Measurements from ENCODE around the gene GNB4.

The GNB4 gene

DNA sequence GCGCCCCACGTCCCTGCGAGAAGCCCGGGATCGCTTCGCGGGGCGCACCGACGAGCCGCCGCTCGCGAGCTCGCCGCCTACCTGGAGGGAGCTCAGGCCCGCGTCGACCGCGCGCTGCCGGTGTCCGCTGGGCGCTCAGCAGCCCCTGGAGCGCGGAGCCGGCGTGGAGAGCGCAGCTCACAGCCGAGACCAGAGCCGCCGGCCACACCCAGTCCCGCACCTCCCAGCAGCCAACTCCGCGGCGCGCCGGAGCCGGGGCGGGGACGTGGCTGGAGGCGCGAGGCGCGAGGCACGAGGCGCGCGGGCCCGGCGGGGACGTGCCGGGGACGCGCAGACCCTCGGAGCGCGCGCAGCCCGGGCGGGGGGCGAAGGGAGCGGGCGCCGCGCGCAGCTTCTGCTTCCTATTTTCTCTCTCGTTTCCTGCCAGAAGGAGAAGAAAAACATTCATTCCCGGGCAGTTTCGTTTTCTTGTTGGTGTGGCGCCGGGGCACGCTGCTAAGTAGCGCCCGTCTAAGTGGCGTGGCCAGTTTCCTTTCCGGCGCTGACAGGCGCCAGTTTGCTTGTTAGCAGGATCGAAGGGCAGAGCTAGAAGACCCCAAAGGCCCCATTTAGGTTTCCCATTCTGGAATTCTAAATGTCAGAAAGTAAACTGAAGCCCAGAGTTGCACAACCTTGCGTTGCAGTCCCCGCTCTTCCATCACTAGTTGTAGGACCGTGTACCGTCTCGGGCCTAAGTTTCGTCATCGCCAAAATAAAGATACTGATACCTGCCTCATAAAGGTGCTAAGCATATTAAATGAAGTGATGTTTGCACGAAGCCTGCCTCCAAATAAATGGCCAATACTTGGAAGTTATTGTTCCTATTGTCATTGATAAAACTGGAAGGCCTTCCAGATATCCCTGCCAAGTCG, at the start of gene GNB4:
TSS of gene GNB4 (minus strand) at position 206 of the 911 bp plus-strand sequence. CDS start 25,270 bp downstream, outside the sequence.
- peak; percentile 64 for DNase-seq

DNA sequence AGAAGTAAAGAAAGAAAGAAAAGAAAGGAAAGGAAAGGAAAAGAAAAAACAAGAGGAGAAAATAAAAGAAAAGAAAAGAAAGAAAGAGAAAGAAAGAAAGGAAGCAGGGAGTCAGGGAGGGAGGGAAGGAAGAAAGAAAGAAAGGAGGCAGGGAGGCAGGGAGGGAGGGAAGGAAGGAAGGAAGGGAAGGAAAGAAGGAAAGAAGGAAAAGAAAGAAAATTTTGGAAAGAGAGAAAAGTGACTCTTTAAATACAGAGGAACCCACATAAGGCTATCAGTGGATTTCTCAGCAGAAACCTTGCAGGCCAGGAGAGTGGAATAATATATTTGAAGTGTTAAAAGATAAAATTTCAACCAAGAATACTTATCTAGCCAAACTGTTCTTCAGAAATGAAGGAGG, 44.2 kb upstream of the GNB4 start:
- DNase-seq, result no peak

DNA sequence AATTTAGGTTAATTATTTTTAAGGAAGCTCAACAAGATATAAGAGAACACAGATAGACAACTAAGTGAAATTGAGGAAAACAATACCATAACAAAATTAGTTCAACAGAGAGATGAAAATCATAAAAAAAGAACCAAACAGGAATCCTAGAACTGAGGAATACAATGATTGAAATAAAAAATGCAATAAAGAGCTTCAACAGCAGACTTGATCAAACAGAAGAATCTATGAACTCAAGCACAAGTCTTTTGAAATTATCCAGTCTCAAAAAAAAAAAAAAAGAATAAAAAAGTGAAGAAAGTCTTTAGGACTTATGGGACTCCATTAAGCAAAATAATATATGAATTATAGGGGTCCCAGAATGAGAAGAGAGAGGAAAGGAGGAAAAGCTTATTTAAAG, 42.0 kb upstream of the GNB4 start:
- no peak for DNase-seq

DNA sequence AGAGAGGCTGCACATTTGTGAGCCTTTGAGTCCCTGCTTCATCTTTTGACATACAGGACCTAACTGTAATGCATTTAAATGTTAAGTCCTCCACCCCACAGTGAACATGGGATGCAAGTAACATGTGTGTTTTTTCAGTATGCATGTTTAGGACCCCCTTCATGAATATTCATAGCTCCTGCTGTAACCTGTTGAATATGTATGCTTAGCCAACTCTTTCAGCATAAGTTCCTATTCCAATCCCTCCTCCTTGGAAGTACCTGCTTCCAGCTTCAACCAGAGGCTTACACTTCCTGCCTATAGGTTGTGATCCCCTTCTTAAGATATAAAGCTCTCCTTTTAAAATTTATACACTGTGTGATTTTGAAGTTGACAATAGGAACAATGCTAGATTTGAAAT, 36.9 kb upstream of the GNB4 start:
- no peak for DNase-seq

- no peak for DNase-seq
Measured at GRCh38 chr3:179486806-179487205, 35.5 kb upstream of the GNB4 start.

DNA sequence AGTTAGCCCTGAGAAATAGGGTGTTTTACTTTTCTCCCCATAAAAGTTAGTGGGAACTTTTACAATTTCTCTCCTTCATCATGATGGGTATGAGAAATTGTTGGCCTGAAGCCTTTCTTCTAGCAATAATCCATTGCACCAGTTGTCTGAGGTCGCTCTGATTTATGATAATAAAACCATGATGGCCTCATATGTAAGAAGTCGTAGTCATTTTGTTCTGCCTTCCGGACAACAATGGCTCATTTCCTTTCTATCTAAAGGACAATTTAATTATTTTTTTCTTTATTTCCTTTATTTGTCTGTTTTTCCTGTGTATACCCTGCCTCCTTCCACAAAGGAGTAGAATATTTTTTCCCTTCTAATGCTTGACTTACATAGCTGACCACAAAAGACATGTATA, 31.6 kb upstream of the GNB4 start:
- DNase-seq, result no peak

- no peak for DNase-seq
Measured at GRCh38 chr3:179476215-179476614, 24.9 kb upstream of the GNB4 start.

DNA sequence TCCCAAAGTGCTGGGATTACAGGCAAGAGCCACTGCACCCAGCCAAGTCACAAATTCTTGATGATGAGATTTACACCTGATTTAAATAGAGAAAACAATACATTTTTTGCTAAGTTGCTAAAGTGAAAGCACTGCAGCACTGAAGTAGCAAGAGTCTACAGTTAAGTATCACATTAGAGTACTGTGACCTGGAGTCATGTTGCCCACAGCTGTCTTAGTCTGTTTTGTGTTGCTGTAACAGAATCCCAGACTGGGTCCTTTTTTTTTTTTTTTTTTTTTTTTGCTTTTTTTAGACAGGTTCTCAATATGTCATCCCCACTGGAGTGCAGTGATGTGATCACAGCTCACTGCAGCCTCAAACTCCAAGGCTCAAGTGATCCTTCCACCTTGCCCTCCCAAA, 23.2 kb upstream of the GNB4 start:
- DNase-seq, result no peak

DNA sequence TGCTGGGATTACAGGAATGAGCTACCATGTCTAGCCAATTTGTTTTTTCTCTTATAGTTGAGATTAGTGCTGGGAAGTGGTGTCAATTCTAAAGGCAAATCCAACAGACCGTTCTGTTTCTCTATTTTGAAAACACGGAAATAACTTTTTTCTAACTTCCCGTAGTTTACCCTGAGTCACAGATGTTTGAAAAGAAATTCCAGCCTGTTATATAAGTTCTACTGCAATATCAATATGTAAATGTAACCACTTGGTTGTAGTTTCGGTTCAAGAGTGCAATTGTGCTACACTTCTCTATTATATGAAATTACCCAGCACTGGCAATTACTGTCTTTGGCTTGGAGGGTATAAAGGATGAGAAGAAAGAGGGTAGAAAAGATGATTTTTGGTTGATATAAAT, 22.3 kb upstream of the GNB4 start:
- no peak for DNase-seq

DNA sequence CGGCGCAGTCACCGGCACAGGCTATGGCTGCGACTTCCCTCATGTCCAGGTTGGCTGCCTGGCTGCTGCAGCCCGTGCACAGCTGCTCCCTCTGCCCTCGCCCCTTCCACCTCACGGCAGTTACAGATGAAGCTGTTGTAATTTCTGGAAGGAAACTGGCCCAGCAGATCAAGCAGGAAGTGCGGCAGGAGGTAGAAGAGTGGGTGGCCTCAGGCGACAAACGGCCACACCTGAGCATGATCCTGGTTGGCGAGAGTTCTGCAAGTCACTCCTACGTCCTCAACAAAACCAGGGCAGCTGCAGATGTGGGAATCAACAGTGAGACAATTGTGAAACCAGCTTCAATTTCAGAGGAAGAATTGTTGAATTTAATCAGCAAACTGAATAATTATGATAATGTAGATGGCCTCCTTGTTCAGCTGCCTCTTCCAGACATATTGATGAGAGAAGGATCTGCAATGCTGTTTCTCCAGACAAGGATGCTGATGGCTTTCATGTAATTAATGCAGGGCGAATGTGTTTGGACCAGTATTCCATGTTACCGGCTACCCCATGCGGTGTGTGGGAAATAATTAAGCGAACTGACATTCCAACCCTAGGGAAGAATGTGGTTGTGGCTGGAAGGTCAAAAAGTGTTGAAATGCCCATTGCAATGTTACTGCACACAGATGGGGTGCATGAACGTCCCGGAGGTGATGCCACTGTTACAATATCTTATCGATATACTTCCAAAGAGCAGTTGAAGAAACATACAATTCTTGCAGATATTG, 13.2 kb upstream of the GNB4 start:
- no peak for DNase-seq

- no peak for DNase-seq
Measured at GRCh38 chr3:179463319-179463718, 12.0 kb upstream of the GNB4 start.

DNA sequence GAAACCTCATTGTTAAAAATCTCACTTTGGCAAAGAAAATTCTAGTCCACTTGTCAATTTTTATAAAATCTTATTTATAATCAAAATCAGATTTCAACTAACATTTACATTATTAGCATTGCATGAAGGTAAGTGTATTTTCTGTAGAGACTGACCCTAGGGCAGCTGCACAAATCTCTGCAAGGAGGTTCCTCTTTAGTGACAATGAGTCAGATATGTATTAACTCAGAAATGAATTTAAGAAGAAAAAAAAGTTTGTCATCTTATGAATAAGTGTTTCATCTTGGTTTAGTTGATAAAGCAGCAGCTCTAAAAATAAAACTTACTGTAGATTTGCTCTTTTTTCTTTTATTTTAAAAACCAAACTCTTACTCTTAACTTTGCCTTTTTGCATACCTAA, 9.0 kb upstream of the GNB4 start:
- no peak for DNase-seq

DNA sequence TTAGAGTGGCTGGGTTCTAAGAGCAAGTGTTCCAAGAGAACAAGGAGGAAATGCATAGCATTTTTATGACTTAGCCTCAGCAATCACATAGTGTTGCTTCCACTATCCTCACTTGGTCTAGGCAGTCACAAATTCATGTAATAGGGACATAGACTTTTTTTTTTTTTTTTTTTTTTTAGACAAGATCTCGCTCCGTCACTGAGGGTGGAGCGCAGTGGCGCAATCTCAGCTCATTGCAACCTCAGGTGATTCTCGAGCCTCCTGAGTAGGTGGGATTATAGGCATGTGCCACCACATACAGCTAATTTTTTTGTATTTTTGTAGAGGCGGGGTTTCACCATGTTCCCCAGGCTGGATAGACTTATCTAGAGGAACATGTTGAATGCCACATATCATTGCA, 4.7 kb upstream of the GNB4 start:
- no peak for DNase-seq

DNA sequence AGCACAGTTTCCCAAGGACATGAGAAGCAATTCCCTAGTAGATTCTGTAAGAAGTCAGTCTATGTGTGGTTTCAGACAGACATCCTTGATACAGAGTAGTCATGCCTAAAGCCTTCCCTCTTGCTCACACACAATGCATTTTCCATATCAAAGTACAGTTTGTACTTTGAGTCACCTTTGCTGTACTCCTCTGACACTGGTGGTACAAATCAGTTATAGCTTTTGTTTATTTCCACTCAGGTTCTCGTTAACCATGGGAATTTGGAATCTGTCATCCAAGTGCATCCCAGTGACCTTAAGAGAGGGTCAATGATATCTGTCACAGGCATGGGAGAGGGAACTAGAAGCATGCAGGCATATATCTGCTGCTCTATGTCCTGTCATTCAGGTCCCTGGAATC, 3.6 kb upstream of the GNB4 start:
- DNase-seq, result no peak

DNA sequence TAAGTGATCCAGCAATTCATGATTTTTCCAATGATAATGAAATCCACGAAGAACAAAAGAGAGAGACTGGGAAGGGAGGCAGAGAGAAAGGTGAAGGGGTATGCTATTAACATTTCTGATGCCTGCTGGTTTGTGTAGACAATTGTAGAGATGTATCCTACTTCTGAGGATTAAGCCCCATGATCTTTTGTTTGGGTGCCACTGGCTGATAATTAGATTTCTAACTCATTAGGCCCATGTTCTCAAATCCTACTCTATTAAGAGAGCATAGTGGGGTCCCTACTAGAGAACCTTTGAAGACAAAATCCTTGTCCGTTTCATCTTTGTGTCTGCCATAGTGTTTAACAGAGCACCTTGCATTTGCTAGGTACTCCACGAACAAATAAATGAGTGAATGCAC, 2.7 kb upstream of the GNB4 start:
- DNase-seq, result no peak

GRCh38 chr3:179452872-179453271, 1.6 kb upstream of the GNB4 start:
- no peak for DNase-seq

DNA sequence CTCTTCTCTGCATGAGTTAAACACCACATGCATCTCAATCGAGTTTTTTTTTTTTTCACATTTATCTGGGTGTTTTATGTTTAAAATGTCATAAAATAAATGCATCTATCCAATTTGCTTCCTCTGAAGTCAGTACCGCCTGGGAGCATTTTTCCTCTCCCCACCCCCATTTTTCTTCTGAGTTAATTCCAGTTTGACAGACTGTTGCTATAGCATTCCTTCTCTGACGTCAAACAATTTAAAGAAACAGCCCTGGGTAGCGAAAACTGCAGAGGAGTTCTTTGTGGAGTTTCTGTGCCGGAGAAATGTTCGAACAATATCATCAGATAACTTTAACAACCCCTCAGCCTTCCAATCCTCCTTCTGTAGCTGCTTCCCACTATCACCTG, 900 bp upstream of the GNB4 start:
- DNase-seq, result no peak

DNA sequence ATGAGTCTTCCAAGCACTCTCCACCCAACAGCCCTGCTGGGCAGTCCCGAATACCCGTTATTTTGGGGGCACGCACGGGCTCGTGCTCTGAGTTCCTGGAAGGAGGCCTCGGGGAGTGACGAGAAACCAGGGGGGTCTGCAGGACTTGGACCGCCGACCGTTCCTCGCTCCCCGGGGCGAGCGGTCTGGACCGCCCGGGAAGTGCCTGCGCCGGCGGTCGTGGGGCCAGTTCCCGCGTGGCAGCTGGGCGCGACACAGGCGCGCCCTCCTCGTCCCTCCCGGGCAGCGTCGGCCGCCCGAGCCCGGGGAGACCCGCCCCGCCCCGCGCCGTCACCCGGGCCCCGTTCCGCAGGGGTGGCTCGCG, 387 bp downstream of the GNB4 start:
- peak; percentile 29 for DNase-seq

- no peak for DNase-seq
Measured at GRCh38 chr3:179450261-179450701, 989 bp downstream of the GNB4 start.

DNA sequence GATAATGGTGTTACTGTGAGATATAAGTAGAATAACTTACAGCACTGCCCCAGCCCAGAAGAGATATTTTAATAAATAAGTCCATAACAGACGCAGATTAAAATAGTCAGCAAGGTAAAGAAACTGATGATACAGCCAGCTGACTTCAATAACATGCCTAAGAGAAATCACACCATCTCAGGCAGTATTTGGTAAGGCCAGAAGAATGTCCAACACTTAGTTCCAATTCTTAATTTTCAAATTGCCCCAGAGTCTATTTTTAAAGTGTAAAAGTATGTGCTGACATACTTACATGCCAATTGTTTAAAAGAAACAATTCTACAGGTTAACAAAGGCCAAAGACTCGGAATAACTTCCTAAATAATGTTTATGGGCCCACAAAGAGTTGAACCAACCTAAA, 1.6 kb downstream of the GNB4 start:
- no peak for DNase-seq

DNA sequence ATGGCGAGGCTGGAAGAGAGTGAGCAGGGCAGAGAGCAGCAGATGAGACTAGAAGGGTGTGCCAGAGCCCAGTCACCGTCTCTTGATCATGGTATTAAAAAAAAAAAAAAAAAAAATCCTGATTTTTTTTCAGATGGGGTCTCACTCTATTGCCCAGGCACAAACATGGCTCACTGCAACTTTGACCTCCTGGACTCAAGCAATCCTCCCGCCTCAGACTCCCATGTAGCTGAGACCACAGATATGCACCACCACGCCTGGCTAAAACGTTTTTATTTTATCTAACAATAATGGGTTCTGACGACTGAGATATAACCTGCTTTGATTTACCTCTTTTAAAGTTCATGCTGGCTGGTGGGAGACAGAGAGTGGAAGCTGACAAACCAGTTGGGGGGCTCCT, 4.0 kb downstream of the GNB4 start:
- DNase-seq, result no peak

DNA sequence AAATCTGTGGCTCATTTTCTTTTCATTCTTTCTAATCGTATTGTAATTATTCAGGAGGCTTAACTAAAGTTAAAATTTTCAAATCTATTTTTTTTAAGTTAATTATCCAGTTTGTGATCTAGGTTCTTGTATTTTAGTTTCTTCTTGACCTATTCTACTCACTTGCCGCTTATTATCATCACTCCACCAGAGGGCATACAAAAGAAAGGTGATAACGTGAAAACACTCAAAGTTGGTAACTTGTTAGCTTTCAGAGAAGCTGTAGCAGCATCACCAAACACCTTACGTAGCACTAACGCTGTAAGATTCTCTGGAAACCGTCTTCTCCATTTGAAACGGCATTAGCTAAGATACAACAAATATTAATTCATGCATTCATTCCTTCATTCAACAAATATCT, 4.8 kb downstream of the GNB4 start:
- no peak for DNase-seq

DNA sequence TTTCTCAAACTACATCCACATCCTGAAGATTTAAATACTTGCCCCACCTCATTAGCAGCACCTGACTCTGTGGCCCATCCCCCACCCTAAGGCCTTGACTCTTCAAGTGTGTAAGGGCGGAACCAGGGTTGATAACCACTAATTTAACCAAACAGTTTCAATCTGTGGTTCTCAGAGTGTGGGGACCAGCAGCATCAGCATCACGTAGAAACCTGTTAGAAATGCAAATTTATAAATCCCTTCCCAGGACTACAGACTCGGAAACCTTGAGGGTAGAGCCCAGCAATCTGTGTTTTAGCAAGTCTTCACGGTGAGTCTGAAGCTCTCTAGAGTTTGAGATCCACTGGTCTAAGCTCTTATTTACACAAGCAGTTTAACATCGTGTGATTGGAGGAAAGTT, 12.4 kb downstream of the GNB4 start:
- no peak for DNase-seq

- no peak for DNase-seq
Measured at GRCh38 chr3:179436517-179436916, 14.8 kb downstream of the GNB4 start.

Data from midbrain (tissue), 1 donor.